ENCODE measurements around the gene MPZL1.
A peak's percentile ranks its signal among the peaks of the same experiment; 100 is the strongest.
"Not testable (repeated sequence)": the region's sequence is repeated elsewhere in the genome, so short reads cannot be mapped to it uniquely, and the experiment has no call there.

The MPZL1 gene

DNA sequence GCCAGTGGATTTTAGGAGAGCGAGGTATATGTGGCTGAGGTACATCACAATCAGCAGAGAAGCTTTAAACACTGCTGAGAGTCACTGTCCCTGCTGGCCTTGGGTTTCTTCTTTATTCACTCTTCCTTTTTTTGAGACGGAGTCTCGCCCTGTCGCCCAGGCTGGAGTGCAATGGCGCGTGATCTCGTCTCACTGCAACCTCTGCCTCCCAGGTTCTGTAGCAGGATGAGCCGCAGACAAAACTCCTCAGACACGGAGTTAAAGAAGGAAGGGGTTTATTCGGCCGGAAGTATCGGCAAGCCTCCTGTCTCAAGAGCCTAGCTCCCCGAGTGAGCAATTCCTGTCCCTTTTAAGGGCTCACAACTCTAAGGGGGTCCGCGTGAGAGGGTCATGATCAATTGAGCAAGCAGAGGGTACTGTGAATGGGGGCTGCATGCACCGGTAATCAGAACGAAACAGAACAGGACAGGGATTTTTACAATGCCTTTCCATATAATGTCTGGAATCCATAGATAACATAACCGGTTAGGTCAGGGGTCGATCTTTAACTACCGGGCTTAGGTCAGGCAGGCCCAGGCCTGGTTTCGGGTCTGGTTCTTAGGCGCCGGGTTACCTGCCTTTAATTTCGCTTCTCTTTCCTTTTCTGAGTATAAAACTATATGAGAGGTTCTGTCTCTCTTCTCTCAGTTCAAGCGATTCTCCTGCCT lies 1.9 kb upstream of the MPZL1 start:
- not testable (repeated sequence) for DNase-seq

DNA sequence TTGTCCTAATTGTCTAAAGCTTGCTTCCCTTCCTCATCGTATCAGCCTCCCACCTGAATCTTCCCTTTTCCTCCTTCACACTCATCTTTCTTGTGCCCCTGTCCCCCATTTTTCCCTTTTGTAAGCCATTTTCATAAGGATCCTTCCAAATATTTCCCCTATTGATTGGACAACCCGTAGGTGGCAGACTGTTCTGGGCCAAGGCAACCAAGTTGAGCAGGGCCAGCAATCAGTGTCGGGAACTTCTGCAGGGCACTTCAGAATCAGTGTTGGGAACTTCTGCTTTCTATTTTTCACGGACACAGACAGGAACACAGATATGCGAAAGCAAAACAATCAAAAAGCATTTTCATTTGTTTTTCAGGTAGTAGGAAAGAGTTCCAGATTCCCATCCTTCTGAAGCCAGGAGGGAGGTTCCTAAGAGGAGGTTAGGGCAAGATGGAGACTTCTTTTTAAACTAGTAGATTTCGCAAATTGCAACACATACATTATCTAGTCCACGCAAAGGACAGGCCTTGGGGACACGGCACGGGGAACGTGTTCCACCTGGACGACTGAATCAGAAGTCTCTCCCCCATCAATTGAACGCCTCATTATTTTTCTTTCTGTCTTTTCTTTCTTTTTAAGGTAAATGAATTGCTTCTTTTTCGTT lies 691 bp upstream of the MPZL1 start:
- DNase-seq, result no peak

DNA sequence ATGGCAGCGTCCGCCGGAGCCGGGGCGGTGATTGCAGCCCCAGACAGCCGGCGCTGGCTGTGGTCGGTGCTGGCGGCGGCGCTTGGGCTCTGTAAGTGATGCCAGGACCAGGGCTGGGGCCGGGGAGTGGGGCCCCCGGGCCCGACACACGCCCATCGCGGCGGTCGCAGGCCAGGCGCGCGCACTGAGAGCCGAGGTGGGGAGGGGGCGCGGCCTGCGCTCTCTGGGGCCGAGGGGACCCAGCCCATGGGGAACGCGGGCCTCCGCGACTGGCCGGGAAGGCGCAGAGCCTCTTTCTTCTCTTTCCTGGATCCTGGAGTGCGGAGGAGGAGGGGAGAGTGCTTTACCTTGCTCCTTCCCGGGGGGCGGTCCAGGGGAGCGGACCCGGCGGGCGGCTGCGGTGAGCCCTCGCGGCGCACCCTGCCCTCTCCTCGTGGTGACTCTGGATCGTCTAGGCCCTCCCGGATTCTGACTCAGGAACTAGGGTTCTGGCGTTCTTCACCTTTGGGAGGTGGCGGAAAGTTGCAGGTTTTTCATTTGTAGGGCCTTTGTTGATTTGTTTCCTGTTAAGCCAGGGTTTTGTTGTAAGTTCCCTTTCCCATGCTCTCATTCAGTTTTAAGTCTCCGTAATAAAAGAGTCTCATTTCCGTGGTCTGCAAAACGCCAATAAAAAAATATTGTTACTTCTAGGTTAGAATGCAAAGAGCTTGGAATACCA lies 529 bp downstream of the MPZL1 start:
- peak; percentile 28 for DNase-seq

DNA sequence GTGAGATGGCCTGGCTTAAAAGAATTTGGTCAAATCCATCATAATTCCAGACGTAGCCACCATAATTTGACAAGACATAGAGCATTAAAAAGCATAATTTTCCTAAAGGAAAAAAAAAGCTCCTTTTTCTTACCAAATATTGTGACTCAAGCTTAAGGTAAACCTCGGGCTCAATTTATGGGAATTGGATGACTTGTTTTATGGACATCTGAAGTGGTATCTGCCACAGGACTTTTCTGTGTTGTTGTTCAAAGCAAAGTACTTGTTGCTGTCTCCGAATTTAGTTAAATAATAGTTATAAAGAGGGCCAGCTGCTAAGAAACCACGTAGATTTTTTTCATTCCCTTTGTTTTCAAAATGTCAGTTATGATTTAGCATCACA lies 1.1 kb downstream of the MPZL1 start:
- no peak for DNase-seq

DNA sequence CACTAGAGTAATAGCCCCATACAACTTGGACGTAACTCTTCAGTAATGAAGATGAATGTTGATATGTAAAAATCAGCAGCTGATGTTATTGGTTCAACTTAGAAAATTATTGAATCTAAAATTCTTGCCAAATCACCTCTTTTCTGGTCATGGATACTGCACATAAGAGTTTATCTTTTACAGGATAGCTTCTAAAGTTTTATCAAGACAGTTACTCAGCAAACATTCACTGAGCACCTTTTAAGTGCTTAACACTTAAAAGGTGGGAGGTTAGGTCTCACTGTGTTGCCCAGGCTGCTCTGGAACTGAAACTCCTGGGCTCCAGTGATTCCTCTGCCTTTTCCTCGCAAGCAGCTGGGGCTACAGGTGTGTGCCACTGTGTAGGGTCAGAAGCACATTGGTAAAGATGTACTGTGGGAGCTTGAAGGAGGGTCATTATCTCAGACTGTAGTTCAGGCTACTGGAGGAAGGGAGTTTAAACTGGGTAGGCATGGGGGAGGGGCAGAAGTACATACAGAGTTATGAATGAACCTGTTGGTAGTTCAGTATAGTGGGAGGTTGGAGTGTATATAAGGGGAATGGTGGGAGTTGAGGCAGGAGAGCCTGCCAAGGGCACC lies 2.0 kb downstream of the MPZL1 start:
- no peak for DNase-seq

DNA sequence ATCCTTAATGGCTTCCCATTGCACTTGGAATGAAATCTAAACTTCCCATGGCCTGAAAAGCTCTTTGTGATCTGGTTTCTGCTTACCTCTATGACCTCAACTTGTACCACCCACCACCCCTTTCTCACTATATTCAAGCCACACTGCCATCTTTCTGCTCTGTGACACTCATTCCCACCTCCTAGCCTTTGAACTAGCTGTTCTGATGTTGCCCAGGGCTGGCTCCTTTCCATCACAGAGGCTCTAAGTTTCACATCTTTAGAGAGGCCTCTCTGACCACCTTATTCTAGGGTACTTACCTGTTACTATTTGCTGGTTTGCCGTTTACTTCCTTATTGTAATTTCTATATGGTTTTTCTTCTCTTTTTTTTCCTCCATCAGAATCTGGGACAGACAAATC lies 4.2 kb downstream of the MPZL1 start:
- DNase-seq, result no peak

DNA sequence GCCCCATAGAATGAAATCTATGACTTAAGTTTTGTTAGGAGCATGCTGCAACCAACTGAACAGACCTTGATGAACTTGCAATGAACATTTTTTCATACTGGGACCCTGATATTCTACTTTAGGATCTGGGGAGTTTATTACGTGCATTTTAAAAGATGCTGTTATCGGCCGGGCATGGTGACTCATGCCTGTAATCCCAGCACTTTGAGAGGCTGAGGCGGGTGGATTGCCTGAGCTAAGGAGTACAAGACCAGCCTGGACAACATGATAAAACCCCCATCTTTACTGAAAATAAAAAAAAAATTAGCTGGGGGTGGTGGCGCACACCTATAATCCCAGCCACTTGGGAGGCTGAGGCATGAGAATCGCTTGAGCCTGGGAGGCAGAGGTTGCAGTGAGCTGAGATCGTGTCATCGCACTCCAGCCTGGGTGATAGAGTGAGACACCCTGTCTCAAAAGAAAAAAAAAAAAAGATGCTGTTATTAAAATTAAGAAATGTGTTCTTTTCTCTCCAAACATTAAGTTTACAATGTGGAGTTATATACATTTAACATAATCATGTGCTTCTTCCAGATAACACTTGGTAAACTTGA lies 7.1 kb downstream of the MPZL1 start:
- DNase-seq, result no peak

DNA sequence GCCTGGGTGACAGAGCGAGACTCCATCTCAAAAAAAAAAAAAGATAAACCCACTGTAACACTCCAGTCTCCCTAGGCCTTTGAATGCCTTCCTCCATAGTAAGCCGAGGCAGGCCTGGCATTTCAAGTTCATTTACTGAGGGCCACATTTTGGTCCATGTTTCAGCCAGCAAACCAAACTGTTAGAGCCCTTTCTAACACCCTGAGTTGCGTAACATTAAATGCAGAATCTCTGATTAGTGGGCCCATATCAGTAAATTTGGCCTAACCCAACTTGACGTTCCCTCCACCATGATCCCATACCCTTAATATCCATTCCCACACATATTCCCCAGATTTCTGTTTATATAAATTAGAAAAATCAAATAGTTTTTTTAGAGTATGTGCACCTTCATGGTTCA lies 12.4 kb downstream of the MPZL1 start:
- DNase-seq, result no peak

DNA sequence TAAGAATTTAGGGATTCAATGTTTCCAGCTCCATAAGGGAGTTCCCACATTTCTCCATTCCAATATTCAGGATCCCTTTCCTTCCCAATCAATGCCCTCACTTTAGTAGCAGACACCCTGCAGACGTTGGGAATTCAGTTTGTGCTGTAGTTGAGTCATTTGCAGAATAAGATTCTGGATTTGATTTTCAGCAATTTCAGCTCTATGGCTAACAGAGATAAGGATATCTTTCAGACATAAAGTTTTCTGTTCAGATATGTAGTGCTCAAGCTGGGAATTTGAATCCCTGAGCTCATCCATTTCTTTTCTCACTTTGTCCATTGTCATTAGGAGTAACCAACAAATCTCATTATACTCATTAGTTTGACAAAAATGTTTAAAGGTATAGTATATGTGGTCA lies 13.1 kb downstream of the MPZL1 start:
- DNase-seq, result no peak

DNA sequence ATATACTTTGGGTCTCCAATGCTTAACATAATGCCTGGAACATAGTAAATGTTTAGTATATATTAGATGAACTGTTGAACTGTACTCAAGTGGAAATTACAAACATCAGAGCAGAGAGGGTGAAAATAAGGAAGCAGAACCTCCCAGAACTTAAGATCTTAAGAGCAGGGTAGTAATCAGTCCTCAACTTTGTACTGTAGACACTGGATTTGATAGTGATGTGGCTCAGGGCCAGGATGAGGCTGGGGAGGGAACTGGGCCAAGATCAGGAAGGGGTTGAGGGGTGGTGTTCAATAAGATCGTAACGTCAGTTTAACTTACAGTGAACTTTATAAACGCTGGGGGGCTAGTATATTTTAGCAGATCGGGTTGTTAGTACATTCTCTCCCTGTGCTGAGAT lies 15.4 kb downstream of the MPZL1 start:
- DNase-seq, result no peak

DNA sequence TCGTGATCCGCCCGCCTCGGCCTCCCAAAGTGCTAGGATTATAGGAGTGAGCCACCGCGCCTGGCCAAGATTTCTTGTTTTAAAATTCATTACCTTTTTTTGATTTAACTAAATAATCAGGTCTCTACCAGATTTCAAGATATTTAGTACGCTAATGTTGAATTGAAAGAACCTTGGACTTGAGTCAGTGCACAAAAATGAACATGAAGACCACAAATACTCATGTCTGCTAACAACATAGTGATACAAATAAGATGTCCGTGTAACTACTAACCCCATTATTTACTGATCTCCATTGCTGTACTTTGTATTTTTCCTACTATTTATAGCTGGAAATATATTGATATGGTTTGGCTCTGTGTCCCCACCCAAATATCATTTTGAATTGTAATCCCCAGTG lies 16.4 kb downstream of the MPZL1 start:
- DNase-seq, result no peak

DNA sequence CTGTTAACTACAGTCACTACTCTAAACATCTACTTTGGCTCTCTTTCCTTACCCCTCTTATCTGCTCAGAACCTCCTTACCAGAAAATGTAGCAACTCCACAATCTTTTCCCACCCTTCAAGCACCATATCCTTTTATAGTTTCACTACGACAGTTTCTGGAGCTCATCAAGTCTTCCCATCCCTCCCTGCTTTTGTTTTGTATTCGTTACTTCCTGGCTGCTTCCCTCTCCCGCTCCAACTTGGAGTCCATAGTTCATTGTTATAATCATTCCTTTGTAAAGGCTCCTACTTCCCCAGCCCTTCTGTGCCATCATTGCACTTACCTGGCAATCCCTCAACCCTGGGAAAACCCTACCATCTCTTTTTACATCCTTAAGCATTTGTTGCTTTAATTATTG lies 18.0 kb downstream of the MPZL1 start:
- DNase-seq, result no peak

DNA sequence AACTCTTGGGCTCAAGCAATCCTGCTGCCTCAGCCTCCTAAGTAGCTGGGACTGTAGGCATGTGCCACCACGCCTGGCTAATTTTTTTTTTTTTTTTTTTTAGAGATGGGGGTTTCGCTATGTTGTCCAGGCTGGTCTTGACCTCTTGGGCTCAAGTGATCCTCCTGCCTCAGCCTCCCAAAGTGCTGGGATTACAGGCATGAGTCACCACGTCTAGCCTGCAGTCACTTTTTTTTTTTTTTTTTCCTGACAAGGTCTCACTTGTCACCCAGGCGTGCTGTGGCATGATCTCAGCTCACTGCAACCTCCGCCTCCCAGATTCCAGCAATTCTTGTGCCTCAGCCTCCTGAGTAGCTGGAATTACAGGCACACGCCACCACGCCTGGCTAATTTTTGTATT lies 19.3 kb downstream of the MPZL1 start:
- not testable (repeated sequence) for DNase-seq

DNA sequence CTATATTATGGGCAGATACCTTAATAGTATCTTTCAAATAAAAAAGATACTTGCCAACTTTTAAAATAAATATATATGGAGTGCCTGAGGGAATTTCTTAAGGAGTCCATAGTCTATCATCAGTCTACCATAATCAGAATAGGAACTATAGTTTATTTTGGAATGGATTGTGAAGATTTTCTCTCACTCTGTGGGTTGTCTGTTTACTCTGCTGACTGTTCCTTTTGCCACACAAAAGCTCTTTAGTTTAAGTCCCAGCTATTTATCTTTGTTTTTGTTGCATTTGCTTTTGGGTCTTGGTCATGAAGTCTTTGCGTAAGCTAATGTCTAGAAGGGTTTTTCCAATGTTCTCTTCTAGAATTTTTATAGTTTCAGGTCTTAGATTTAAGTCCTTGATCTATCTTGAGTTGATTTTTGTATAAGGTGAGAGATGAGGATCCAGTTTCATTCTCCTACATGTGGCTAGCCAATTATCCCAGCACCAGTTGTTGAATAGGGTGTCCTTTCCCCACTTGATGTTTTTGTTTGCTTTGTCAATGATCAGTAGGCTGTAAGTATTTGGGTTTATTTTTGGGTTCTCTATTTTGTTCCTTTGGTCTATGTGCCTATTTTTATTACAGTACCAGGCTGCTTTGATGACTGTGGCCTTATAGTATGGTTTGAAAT lies 20.7 kb downstream of the MPZL1 start:
- DNase-seq, result not testable (repeated sequence)

DNA sequence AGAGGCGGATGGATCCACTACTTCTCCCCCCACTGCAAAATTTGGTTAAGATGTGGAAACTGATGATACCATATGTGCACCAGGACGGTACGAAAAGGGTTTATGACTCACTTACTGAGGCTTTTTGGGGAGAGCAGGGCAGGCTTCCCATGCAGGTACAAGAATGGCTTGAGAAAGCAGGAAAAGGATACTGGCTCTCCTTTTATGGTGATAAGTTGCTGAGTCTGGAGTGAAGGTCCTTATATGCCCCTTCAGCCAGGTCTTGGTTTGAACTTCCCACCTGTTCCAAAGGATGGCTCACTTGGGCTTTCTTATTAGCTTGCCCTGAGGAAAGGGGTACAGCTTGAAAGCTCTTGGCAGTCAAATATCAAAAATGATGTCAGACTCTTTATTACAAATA lies 23.1 kb downstream of the MPZL1 start:
- no peak for DNase-seq

DNA sequence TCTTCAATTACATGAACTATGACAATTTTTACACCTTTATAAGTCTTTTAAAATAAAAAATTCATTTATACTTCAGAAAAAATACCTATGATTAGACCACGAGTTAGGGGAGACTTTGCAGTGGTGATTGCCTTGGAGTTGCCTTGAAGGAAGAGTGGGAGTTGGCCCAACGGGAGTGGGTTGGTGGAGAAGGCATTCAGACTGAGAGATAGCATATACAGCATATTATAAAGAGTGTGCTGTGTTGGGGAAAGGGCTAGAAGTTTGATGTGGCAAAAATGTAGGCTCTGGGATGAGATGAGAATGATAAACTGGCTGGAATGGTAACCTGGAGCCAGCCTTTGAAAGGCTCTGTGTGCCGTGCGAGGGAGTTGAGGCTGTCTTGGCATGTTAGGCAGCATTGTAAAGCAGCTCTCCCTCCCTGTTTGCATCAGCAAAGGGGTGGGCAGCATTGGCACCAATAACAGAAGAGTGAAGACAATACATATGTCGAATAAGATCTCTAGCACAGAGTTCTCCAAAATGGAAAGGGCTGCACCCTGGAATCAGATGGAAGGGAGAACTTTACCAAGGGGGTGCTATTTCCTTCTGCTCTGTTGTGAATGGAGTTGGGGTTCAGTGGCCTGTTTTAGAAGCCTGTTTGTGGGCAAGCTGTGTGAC lies 24.4 kb downstream of the MPZL1 start:
- DNase-seq, result no peak

DNA sequence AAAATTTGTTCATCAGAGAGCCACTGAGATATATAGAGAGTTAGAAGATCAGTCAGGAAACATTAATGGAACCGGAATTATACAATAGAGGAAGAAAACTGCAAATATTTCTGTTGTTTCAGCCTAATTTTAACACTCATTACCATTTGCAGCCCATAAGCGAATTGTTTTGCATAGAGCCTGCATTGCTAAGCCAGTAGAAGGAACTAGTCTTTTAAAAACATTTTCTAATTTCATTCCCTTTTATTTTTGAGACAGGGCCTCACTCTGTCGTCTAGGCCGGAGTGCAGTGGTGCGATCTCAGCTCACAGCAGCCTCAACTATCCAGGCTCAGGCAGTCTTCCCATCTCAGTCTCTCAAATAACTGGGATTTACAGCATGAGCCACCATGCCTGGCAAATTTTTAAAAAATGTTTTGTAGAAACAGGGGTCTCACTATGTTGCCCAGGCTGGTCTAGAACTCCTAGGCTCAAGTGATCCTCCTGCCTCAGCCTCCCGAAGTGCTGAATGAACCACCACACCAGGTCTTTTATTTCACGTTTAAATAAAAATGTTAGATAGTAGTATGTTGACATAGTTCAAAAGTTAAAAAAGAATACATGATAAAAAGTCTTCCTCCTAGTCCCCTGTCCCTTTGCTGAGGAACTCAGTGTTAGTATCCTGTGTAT lies 25.3 kb downstream of the MPZL1 start:
- DNase-seq, result no peak

DNA sequence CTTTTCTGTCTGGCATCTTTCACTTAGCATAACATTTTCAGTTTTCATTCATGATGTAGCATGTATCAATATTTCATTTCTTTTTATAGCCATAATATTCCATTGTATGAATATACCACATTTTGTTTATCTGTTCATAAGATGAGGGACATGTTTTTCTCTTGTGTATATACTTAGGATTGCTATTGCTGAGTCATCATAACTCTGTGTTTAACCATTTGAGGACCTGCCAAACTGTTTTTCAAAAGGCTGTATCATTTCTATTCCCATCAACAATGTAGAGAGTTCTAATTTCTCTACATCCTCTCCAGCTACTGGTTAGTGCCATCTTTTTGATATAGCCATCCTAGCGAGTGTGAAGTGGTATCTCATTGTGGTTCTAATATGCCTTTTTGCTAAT lies 26.2 kb downstream of the MPZL1 start:
- DNase-seq, result no peak

DNA sequence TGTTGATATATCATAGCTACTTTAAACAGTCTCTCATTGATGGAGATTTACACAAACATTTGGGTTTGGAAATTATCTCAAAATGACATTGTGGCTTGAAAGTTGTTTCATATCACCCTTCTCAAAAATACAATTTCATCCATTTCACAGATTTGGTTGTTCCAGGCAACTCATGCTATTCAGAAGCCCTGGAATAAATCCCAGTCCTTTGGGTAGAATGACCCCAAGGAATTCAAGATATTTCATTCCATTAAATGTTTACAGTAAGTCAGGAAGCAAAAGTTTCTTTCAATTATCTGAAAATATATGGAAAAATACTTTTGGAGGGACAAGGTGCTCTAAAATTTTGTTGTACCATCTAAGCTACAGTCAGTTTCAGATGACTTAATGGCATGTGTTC lies 27.1 kb downstream of the MPZL1 start:
- DNase-seq, result no peak

DNA sequence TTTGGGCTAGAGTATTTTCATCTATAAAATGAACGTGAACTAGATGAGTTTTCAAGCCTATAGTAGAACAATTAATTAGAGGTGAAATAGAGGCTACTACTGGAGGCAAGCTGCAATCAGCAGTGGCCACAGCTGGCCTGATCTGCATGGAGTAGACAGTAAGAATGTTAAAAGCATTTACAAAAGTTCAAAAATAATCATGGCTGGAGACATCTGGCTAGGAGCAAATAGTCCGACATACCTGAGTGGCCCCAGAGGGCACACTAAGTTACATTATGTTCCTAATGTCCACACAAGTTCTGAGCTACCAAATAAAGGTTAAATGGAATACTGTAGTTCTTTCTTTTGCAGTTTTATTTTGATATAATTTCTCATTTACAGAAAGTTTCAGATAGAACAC lies 28.0 kb downstream of the MPZL1 start:
- DNase-seq, result no peak

DNA sequence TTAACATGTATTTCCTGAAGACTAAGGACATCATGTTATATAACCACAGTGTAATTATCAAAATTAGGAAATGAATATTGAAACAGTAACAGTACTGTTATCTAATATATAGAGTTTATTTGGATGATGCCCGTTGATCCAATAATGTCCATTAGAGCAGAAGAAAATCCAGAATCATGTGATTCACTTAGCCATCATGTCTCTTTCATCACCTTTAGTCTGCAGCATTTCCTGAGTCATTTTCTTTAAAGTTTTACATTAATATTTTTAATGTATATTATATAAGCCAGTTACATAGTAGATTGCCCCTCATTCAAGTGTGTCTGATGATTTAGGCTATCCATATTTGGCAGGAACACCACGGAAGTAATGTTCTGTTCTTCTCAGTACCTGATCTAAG lies 28.9 kb downstream of the MPZL1 start:
- no peak for DNase-seq

DNA sequence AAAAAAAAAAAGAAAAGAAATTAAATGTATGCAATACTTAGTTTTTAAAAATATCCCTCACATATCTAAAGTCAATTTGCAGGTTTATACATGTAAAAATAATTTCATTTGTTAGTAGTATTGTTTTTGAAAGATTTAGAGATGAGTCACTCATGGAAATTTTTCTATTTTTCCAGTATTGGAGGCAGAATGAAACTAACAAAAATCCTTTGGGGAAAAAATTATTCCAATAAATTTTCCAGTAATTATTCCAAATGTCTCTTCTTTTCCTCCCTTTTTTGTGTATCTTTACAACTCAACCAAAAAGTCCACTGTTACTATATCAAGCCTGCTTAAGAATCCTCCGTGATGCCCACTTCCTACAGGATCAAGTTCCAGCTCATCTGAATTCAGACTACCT lies 29.9 kb downstream of the MPZL1 start:
- DNase-seq, result no peak

All from T-helper 9 cell (primary cell).